Fibroblast of villous mesenchyme (primary cell): Measurements from ENCODE around the gene TNFRSF8. TPM values are rescaled to one million over a fixed set of nuclear protein-coding genes. Genes with fewer than 3 reads are reported as not detected.

Source experiments
- DNase-seq: peaks from one replicate; pipeline ENCODE4 v3.0.0-alpha.2; 2010; ENCODE audit warnings: low read depth
- H3K4me3 ChIP-seq: 2 replicates; pipeline ENCODE4 v1.5.1; 2011; ENCODE audit warnings: low read depth, mild to moderate bottlenecking, low read length
- total RNA-seq: library from RNA; depleted of rRNA; stranded (reverse); fragments of >200 nt; gene quantifications from 2 replicates; pipeline ENCODE4 v1.2.3, GENCODE V29; 2012
- TF ChIP-seq, protein P1 (sequence below): IDR thresholded peaks from 2 replicates; pipeline ENCODE4 v1.5.1; 2012; ENCODE audit warnings: low read depth, mild to moderate bottlenecking, low read length; ENCODE audit not compliant: insufficient read depth

The TNFRSF8 gene
- total RNA-seq, 1 donor, result 0.86 TPM

DNA sequence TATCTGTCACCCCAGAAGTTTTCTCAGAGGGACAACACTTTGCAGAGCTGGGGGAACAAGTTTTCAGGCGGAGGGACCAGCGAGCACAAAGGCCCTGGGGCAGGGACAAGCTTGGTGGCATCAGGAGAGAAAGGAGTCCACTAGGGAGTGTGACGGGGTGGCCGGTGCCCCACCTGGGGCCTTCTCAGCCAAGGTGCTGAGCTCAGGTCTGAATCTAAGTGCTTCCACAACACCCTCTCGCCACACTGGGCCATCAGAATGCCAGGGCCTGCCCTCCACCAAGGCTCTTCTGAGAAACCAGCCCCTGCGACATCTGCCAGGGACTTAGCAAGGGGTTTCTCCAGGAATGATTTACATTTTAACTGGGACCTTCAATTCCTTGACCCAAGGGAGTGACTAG is 7.8 kb upstream of the TNFRSF8 start:
- no peak for DNase-seq
- TF ChIP-seq, protein P1, sequence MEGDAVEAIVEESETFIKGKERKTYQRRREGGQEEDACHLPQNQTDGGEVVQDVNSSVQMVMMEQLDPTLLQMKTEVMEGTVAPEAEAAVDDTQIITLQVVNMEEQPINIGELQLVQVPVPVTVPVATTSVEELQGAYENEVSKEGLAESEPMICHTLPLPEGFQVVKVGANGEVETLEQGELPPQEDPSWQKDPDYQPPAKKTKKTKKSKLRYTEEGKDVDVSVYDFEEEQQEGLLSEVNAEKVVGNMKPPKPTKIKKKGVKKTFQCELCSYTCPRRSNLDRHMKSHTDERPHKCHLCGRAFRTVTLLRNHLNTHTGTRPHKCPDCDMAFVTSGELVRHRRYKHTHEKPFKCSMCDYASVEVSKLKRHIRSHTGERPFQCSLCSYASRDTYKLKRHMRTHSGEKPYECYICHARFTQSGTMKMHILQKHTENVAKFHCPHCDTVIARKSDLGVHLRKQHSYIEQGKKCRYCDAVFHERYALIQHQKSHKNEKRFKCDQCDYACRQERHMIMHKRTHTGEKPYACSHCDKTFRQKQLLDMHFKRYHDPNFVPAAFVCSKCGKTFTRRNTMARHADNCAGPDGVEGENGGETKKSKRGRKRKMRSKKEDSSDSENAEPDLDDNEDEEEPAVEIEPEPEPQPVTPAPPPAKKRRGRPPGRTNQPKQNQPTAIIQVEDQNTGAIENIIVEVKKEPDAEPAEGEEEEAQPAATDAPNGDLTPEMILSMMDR, result no peak
- no peak overlapping the region for H3K4me3 ChIP-seq

DNA sequence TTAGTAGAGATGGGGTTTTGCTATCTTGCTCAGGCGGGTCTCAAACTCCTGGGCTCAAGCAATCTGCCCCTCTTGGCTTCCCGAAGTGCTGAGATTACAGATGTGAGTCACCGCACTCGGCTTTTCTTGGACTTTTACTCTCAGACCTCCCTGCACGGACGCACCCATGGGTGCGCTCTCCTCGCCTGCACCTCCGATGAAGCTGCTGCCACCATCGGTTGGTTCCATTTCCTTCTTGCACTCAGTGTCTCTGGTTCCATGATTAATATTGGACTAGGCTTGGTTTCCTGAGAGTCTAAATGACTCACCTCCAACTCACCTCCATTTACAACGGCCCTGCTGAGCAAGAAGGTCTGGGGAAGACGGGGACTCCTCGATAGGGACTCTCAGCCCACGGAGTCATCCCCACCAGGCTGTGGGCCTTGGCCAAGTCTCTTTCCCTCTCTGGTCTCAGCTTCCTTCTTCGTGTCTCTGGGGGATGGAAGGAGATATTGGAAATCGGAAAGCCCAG is 6.7 kb upstream of the TNFRSF8 start:
- DNase-seq, result no peak
- TF ChIP-seq, protein P1, result no peak

DNA sequence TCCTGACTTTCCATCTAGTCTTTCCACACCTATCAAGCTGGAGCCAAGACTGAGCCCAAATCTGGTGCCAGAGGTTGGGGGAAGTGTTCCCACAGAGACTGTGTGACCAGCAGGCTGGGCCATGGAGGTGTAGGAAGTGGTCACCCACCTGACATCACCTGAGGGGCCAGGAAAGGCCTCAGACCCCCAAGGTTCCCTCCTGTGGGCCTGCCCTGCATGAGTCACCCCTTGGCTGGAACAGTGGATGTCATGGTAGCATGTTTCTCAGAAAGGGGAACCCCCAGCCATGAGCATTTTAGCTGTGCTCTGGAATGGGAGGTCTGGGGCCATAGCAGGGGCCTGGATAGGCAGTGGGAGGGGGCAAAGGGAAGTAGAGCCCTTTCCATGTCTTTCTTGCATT is 5.7 kb upstream of the TNFRSF8 start:
- TF ChIP-seq, protein P1, result no peak
- no peak for DNase-seq
- H3K4me3 ChIP-seq, result no peak overlapping the region

More for the DNA sequence above, 6.7 kb upstream of the TNFRSF8 start:
- no peak overlapping the region for H3K4me3 ChIP-seq

DNA sequence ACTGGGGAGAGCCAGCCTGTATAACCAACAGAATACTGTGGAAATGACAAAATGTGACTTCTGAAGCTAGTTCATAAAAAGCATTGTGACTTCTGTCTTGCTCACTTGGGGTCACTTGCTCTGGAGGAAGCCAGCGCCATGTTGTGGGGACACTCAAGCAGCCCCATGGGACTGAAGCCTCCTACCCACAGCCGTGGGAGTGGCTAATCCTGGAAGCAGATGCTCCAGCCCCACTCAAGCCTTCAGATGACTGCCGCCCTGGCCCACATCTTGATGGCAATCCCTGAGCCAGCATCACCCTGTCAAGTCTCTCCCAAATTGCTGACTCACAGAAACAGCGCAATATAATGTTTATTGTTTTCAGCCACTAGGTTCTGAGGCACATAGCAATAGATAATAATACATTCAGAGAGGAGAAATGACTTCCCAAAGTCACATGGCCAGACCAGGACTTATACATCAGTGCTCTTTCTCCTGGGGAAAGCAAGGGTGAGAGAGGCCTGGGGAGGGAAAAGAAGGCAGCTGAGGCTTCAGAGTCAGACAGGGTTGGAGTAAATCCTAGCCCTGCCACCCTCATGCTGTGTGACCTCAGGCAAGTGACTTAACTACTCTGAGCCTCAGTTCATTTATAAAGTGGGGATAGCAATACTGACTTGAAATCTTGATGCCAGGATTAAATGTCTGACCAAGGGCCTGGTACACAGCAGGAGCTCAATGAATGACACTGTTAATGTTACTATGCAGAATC is 5.0 kb upstream of the TNFRSF8 start:
- DNase-seq, result no peak
- TF ChIP-seq, protein P1, result no peak
- H3K4me3 ChIP-seq, result no peak overlapping the region

DNA sequence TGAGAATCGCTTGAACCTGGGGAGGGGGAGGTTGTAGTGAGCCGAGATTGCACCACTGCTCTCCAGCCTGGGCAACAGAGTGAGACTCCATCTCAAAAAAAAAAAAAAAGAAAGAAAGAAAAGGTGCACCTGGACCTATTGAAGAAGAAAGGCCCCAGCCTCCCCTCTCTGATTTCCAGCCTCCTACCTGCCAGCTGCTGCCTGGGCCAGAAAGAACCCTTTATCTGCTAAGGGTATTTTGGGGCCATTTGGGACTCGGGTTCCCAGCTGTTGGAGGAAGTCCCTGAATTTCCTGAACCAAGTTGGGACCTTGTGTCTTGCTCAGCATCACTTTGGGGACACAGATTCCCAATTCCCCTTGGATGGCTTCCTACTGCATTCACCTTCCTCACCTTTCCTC is 3.9 kb upstream of the TNFRSF8 start:
- no peak for DNase-seq
- H3K4me3 ChIP-seq, result no peak overlapping the region
- TF ChIP-seq, protein P1, result no peak

DNA sequence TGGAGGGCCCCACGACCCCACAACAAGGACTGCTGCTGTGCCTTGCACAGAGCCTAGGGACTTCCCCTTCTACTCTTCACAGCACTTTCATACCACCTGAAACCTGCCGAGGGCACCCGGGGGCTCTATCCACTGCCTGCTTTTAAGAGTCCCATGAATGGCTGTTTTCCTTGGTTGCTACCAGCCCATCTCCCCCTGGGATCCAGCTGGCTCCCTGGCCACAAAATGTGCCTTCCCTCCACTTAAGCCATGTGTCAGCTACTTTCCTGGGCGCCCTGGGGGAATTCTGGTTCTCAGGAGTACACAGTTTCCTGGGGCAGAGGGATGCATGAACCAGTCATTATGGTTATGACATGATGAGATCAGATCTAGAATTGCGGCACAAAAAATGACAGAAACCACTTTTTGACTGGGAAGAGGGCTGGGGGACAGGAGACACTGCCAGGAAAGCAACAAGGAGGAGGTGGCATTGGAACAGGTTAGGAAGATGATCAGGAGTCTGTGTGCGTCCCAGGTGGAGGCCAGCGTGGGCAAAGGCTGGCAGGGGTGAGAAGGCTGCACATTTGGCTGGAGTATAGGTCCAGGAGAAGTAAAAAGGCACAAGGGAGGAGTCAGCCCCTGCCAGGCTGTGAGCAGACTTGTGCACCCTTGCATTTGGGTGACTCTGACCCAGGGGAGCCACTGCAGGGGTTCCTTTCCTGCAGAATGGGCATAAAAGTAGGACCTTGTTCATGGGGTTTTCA is 3.2 kb upstream of the TNFRSF8 start:
- H3K4me3 ChIP-seq, result no peak overlapping the region
- TF ChIP-seq, protein P1, result no peak
- DNase-seq, result no peak
